T47D (cell line): Measurements from ENCODE around the gene INPP5J.

Source experiments
- DNase-seq, 2 experiments: peaks; one replicate each; pipeline versions ENCODE4 v3.0.0 to v3.0.0-alpha.2; 2011 to 2012; ENCODE audit warnings: low read depth in 1 of 2, low spot score in 1 of 2
- JUND ChIP-seq: IDR thresholded peaks from 2 replicates; pipeline ENCODE4 v1.6.1; 2012; ENCODE audit warnings: low read depth
- in situ Hi-C: cut with HindIII; loops from 2 replicates; pipeline ENCODE4 v1.10.0; 2016; ENCODE audit warnings: low sequenced_read_pairs, low pct_unique_long_range_greater_than_20kb

INPP5J gene

GRCh38 chr22:31118046-31118820, 4.5 kb upstream of the INPP5J start:
- no peak for DNase-seq
- no peak for TF ChIP-seq JUND
- in situ Hi-C loops, result no loop called here

GRCh38 chr22:31119026-31119717, 3.6 kb upstream of the INPP5J start:
- TF ChIP-seq JUND, result no peak
- in situ Hi-C loops, result no loop called here

GRCh38 chr22:31120230-31120629, 2.5 kb upstream of the INPP5J start:
- DNase-seq, result no peak
- in situ Hi-C loops, result no loop called here
- TF ChIP-seq JUND, result no peak

More at GRCh38 chr22:31119026-31119717, 3.6 kb upstream of the INPP5J start:
- no peak for DNase-seq

- in situ Hi-C loops, result no loop called here
- no peak for DNase-seq
- TF ChIP-seq JUND, result no peak
These were observed 2.1 kb upstream of the INPP5J start for GRCh38 chr22:31120642-31121041.

- DNase-seq, result no peak
- no peak for TF ChIP-seq JUND
- in situ Hi-C loops, result no loop called here
These were observed 1.4 kb upstream of the INPP5J start for GRCh38 chr22:31121403-31121802.

- no peak for TF ChIP-seq JUND
- DNase-seq, result no peak
- in situ Hi-C loops, result no loop called here
These were observed 602 bp upstream of the INPP5J start for GRCh38 chr22:31122196-31122531.

- no peak for DNase-seq
- in situ Hi-C loops, result no loop called here
- no peak for TF ChIP-seq JUND
These were observed 481 bp downstream of the INPP5J start for GRCh38 chr22:31123292-31123602.

- DNase-seq, result no peak
- no peak for TF ChIP-seq JUND
- in situ Hi-C loops, result no loop called here
These were observed 1.5 kb downstream of the INPP5J start for GRCh38 chr22:31124290-31124689.

GRCh38 chr22:31124811-31125465, 2.2 kb downstream of the INPP5J start:
- in situ Hi-C loops, result no loop called here
- TF ChIP-seq JUND, result no peak
- no peak for DNase-seq

GRCh38 chr22:31125521-31126117, 2.9 kb downstream of the INPP5J start:
- DNase-seq, result no peak
- TF ChIP-seq JUND, result no peak
- in situ Hi-C loops, result no loop called here

GRCh38 chr22:31126128-31126868, 3.5 kb downstream of the INPP5J start:
- in situ Hi-C loops, result no loop called here
- DNase-seq, result no peak
- TF ChIP-seq JUND, result no peak

- in situ Hi-C loops, result no loop called here
- TF ChIP-seq JUND, result no peak
- no peak for DNase-seq
These were observed 4.1 kb downstream of the INPP5J start for GRCh38 chr22:31126869-31127175.
